HG02759 (cell line): ENCODE measurements around the gene FDPS.
A peak's percentile ranks its signal among the peaks of the same experiment; 100 is the strongest.

Experiments used
- ATAC-seq: cut with Tn5 transposase; IDR thresholded peaks from one replicate; pipeline ENCODE4 v1.9.1; 2021; ENCODE audit warnings: mild to moderate bottlenecking, moderate library complexity; ENCODE audit not compliant: unreplicated experiment

The FDPS gene

DNA sequence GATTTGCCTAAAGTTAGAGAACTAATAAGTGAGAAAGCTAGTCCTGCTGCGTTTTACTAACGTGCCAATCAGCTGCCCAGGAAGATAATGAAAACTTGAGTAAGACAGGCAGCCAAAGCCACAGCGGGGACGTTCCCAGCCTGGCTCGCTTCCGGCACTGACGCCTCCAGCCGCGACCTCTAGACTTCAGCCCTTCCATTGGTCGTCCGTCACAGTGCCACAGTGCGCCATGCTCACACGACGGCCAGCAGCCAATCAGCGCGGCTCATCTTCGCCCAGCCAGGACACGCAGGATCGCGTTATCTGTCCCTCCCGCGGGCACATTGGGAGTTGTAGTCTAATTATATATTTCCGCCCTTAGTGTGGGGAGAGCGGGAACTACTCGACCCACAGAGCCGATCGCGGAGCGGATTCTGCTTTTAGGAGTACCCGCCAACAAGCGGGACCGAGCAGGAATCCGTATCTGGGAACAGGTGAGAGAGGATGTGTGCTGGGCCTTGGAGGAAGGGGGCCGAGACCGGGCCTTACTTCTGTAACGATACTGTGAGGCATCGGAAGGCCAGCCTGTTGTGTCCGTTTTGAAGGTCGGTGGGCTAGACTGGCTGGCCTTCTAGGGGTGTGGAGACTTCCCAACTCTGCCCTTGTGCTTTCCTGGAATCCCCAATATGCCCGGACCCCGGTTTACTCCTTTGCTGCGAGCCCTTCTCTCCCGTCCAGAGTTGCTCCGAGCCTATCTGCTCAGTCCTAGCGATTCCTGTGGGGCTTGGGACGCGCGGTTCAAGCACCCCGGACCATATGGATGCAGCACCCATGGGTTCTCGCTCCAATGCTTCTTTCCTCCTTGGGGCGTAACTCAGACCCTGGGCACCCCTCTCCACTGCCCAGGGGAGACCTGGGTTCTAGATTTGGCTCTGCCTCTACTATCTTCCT is at the start of gene FDPS:
FDPS (plus strand) TSS at position 374 of the 930 bp plus-strand sequence. CDS start 924 bp downstream, outside the sequence.
- peak; percentile 96 for ATAC-seq

DNA sequence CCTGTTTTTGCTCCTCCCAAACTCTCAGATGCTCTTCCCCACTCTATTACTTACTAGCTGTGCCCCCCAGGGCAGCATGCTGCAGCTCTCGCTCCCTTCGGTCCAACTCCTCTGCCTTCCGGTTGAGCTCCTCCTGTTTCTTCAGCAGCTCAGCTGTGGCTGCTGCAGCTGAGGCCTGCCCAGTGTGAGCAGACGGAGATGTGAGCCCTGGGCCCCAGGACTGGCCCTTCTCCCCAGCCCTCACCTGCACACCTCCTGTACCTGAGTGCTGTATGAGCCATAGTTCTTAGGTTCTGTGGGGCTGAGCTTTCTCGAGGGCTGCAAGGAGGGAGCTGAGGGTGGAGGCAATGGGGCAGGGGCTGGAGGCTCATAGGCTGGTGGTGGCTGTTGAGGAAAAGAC is 48.4 kb upstream of the FDPS start:
- no peak for ATAC-seq

DNA sequence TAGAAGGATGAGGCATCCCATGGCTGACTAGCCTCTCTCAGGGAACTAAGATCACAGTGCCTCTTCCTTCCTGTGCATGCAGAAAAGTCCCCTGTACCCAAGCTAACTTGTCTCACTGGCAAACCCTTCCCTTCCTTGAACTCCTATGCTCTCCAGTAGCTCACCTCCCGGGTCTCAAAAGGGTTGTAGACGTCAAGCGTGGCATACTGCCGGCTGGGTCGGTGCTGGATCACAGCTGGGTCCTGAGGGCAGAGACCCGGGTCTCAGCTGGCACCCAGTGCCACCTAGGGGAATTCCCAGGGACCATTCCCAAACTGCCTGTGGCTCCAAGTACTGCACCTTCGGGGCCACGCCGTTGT is 47.2 kb upstream of the FDPS start:
- ATAC-seq, result peak; percentile 5

DNA sequence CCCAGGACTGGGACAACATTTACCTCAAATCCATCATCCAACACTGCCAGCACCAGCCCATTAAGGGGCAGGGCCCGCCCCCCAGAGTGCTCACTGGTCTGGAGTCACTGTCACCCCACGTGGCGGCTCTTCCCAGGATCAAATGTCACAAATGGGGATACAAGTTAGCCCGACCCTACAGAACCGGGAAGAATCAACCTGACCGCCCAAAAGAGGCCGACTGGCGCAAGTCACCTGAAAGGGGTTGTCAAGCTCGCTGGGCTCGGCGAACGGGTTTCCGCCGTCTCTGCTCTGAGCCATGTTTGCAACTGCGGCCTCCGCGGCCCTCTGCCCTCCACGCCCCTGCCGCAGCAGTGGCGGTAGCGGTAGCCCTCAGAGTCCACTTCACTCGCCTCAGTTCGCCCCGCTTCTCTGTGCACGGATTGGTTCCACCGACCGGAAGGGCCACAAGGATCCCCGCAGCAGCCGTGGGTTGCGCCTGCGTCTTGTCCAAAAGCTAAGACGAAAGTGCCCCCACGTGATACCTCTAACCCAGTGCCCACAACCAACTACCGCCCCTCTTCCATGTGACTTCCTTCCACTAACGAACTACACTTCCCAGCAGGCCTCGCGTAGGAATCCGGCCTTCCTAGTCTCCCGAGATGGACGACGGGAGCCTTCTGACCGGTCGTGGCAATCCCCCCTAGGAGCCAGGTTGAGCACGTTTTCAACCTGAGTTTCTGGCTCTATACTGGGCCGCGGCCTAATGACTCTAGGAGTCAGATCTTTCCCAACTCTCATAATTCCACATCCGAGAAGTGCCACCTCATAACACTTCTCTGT is 46.6 kb upstream of the FDPS start, which contains the start of gene SCAMP3:
SCAMP3 (minus strand) TSS at position 509 of the 822 bp plus-strand sequence; CDS start at position 300, 209 bp downstream.
- ATAC-seq, result peak; percentile 91

DNA sequence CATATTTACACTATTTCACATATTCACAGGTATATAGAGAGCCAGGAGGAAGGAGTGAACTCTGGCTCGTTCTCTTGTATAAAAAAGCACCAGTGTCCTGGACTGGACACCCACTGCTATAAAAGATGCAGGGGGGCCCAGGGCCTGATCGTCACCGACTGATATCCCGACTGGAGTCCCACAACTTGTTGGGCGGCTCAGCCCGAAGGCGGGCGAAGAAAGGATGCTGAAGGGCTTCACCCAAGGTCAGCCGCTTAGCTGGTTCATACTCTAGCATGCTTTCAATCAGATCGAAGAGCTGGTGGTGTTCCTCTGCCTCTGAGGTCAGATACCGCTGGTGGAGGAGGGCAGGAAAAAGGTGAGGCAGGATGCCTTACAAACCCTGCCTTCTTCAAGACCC is 45.6 kb upstream of the FDPS start:
- ATAC-seq, result no peak

DNA sequence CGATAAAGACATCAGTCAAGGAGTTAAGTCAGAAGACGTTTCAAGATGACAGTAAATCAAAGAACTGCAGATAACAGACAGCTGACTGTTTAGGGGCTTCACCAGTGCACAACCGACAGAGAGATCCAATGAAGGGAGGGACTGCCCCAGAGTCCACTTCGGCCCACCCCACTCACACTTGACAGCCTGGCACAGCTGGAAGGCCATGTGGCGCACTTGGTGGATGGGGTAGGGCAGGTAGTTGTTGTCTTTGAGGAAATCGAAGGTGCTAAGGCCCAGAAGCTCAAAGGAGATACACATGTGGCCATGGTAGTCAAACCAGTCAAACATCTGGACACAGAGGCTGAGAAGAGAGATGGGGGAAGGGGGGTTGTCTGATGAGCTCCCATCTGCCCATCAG is 42.1 kb upstream of the FDPS start:
- no peak for ATAC-seq

DNA sequence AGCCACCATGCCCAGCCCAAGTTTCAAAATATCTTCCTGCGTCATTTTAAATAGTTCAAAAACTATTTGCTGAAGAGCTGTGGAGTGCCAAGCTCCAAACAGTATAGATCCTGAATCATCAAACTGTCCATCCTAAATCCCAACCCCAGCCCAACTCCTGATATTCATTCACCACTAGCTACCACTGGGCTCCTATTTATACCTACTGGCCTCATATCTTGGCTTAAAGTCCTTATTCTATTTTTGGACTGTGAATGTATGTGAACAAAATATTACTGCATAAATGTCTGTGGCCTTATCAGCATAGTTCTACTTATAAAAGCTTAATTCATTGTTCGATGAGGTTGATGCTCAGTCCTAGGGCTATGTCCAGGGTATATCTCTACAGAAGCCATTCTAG is 41.3 kb upstream of the FDPS start:
- no peak for ATAC-seq

DNA sequence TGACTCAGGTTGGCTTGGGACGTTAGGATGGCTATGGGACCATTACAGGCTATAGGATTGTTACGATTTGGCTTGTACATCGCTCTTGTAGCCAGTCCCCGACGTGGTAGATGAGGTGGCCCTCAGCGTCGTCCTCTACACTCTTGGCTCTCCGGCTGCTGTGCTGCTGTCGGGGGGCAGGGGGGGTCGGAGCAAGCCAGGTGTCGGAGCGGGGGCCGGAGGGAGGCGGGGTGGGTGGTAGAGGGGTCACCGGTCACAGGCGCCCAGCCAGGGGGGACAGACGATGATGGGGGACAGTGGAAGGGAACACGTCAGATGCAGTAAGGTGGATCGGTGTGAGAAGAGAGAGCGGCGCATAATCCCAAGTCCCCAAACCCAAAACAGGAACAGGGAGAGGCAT is 40.0 kb upstream of the FDPS start:
- no peak for ATAC-seq

DNA sequence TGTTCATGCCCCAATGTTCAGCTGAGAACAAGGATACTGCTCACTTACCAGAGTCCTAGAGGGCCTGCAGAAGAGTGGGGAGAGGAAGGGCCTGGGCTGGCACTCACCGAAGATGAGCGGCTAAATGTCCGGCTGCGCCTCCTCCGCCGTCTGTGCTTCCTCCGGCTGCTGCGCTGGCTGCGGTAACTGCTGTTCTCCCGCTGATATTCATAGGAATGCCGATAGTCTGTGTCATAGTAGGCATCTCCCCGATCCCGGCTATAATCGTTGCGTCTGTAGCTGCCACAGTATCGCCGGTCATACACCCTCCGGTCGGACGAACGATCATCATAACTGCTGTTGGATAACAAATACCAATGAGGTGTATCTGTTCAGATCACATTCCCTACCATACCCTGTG is 39.3 kb upstream of the FDPS start:
- ATAC-seq, result no peak

DNA sequence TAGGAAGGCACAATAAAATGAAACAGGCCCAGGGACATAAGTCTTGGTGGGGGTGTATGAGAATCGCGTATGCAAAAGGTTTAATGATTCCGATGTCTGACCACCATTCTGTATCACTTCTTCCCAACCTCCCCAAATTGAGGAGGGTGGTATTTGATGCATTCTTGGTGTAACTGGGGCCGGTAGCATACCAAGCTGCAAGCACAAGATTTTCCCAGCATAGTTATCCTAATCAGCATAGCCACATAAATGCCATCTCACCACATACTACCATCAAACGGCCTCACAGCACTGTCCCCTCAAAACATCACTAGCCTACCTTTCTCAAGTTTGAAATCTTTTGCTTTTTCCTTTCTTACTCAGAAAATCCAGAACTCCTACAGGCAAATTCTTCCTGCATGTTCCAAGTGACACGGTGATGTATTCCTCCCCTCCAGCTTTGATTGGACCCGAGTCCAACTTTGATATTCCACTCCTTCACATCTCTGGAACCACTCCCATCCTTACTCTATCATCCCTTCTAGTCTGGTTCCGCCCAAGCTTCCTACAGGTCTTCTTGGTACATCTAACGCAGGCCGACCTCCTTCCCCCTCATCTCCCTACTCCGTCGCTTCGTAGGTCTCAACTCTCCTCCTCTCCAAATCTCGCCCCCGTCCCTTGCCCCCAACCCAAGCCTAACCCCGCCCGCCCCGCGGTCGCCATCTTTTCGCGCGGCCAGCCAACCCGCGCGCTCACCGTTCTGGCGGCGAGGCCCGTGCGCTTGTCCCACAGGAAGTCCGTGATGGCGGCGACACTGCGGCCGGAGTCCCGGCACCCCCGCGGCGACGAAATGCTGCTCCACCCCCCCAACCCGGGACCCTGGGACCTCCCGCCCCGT is 36.0 kb upstream of the FDPS start:
- peak; percentile 35 for ATAC-seq

DNA sequence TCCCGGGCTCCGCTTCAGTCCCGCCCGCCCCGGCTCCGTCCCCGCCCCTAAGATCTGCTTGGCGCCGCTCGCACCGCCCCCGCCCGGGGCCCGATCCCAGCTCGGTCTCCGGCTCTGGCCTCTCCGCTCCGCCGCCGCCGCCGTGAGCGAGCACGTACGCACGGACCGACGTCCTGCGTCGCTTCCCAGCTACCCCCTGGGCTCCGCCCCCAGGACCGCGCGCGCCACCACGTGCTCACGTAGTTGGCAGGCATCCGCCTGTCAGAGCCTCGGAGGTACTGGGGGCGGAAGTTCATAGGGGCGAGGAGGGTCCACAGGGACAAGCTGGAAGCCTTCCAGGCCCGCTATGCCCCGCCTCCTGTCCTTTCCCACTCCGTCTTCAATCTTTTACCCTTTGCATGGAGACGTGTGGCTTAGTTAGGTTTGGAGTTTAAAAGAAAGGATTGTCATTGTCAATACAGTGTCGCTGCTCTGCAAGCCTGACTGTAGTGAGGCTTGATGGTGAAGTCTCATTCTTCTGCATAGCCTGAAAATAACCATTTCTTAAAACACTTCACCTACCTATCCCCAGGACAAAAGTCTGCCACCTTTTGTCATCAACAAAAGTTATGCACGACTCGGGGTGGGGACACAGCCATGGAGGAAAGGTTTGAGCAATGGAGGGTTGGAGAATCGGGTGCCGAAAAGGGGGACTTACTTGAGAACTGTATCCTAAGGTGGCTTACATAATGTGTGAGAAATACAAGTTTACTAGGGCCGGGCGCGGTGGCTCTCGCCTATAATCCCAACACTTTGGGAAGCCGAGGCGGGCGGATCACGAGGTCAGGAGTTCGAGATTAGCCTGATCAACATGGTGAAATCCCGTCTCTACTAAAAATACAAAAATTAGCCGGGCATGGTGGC is 35.1 kb upstream of the FDPS start, which contains the start of gene CLK2:
CLK2 (minus strand) TSS at position 162 of the 903 bp plus-strand sequence. CDS start 2,527 bp downstream, outside the sequence.
- peak; percentile 83 for ATAC-seq

DNA sequence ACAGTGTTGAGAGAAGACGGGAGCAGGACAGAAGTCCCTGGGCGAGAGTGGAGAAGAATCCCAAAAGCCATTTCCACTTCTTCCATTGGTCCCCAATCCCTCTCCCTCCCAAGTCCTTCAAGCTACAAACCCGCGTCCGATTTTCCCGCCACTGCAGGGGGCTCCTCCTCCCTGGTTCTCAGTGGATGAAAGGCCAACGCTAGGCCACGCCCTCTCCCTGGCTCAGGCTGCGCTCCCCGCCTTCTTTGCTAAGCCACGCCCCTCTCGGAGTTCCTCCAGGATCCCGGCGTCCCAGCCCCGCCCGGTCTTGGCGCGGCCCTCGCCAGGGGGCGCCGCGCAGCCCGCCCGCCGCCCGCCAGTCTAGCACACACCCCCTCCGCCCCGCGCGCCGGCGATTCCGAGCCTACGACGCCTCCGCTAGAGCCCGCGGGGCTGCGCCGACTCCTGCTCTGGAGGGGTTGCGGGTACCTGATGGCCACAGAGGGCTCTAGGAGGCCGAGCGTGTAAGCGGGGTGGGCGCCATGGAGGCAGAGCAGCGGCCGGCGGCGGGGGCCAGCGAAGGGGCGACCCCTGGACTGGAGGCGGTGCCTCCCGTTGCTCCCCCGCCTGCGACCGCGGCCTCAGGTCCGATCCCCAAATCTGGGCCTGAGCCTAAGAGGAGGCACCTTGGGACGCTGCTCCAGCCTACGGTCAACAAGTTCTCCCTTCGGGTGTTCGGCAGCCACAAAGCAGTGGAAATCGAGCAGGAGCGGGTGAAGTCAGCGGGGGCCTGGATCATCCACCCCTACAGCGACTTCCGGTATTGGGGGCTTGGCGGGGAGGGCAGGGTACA is 31.4 kb upstream of the FDPS start, which contains the start of gene HCN3:
HCN3 (plus strand) TSS at position 394 of the 832 bp plus-strand sequence; CDS start at position 522, 128 bp downstream.
- peak; percentile 63 for ATAC-seq

DNA sequence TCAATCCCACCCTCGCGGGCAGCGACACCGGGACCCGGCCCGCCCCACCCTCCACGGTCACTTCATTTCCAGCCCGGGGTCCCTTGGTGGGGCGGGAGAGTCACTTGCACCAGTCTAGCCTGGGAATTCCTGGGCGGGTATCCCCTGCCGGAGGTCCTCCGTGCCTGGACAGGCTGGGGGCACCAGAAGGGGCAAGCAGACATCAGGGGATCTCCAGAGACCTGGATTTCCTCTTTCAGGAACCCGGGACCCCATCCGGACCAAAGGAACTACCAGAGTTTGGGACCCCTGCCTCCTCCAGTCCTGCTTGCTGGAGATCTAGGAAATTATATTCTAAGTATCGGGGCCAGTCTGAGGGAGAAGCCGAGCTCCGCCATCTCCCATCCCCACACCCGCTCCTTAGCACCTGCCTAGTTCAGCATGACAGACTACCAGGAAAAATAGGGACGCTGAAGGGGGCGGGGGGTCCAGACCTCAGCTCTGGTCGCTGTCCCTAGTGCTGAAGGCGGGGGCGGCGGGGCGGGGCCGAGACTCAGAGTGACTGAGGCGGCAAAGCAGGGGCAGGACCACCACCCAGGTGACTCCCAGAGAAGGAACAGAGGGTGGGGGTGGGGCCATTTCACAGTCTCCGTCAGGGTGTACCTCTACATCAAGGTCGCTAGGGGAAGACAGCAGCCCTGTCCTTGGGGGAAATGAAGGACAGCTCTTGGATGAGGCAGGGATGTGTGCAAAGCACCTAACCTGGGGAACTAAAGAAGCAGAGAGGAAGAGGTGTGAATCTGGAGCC is 30.6 kb upstream of the FDPS start:
- ATAC-seq, result no peak

DNA sequence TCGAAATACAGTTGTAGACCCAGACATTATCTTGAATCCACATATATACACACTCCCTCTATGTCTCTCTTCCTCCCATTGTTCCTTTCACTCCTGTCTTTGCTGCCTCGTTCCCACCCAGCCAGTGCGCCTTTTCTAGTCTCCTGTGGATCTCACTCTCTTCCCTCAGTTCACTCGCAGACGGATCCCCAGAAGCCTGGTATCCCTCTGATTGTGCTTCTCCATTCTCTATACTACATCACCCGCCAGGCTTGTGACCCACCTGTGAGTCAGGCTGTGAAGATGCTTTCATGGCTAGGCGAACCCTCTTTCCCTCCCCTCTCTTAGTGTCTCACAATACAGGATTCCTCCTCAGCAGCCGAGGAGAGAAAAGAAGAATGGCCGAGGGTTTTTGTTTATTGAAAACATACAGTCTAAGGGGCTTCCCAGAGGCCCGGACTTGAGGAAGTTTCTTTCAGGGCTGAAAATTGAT is 29.9 kb upstream of the FDPS start:
- ATAC-seq, result no peak

DNA sequence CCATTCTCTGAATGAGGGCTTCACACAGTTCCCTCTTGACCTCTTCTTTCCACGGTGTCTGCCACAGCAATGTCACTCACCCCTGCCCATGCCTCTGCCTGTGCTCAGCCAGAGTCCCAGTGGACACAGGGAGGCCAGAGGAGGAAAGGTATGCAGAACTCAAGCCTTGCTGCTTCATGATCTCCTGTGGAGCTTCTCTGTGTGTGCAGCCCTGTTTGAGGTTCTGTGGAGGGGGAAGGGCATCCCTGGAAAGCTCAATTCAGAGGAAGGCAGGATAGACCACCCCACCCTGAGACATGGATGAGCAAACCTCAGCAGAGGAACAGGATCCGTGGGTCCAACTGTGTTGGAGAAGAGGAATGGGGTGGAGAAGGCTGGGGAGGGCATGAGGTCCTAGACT is 29.4 kb upstream of the FDPS start:
- ATAC-seq, result no peak

DNA sequence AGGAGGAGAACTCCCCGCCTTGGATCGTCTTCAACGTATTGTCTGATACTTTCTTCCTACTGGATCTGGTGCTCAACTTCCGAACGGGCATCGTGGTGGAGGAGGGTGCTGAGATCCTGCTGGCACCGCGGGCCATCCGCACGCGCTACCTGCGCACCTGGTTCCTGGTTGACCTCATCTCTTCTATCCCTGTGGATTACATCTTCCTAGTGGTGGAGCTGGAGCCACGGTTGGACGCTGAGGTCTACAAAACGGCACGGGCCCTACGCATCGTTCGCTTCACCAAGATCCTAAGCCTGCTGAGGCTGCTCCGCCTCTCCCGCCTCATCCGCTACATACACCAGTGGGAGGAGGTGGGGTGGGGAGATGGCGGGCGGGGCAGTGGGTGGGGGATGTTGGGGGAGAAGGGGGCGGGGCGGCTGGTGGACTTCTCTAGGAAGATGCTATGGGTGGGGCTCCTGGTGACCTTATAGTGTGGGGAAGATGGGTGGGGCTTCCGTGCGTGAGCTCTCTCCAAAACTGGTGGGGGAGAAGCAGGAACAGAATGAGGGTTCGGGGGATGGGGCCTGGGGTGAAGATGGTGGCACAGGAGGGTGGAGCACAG is 26.1 kb upstream of the FDPS start:
- no peak for ATAC-seq

DNA sequence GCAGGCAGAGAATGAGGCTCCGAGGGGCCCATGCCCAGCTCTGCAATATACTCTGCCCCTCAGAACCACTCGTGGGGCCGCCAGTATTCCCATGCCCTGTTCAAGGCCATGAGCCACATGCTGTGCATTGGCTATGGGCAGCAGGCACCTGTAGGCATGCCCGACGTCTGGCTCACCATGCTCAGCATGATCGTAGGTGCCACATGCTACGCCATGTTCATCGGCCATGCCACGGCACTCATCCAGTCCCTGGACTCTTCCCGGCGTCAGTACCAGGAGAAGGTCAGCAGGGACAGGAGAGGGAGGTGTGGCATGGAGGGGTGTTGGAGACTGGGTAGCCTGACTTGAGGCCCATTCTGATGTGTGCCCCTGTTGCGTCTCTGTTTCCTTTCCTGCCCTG is 24.2 kb upstream of the FDPS start:
- no peak for ATAC-seq
